H9 (cell line): ENCODE data around the gene RLBP1. TPM values are rescaled to one million over a fixed set of nuclear protein-coding genes. Genes with fewer than 3 reads are reported as not detected.

Experiments
- DNase-seq: peaks from one replicate; pipeline ENCODE4 v3.0.0-alpha.2; 2017
- H2AFZ ChIP-seq: one replicate; pipeline ENCODE4 v1.6.1; 2013; ENCODE audit warnings: mild to moderate bottlenecking, low read length, control low read depth, moderate library complexity
- H2AK5ac ChIP-seq: 2 replicates; pipeline ENCODE4 v1.6.1; 2013; ENCODE audit warnings: low read length, control low read depth, mixed read lengths; ENCODE audit not compliant: insufficient read length
- H2BK120ac ChIP-seq: one replicate; pipeline ENCODE4 v1.6.1; 2013; ENCODE audit warnings: low read depth, mild to moderate bottlenecking, low read length, control low read depth, inconsistent platforms; ENCODE audit not compliant: poor library complexity, severe bottlenecking
- H2BK12ac ChIP-seq: 2 replicates; pipeline ENCODE4 v1.6.1; 2013; ENCODE audit warnings: low read length, control low read depth, mixed read lengths, low read depth; ENCODE audit not compliant: insufficient read length
- H2BK15ac ChIP-seq: 2 replicates; pipeline ENCODE4 v1.6.1; 2013; ENCODE audit warnings: low read depth, low read length, control low read depth
- H2BK20ac ChIP-seq: one replicate; pipeline ENCODE4 v1.6.1; 2013; ENCODE audit warnings: low read depth, mild to moderate bottlenecking, low read length, control low read depth, inconsistent platforms; ENCODE audit not compliant: poor library complexity, severe bottlenecking
- H2BK5ac ChIP-seq: 2 replicates; pipeline ENCODE4 v1.6.1; 2013; ENCODE audit warnings: low read length, control low read depth, mixed read lengths; ENCODE audit not compliant: insufficient read length
- H3K14ac ChIP-seq: 2 replicates; pipeline ENCODE4 v1.6.1; 2013; ENCODE audit warnings: low read length, control low read depth; ENCODE audit not compliant: insufficient read depth
- H3K18ac ChIP-seq: 2 replicates; pipeline ENCODE4 v1.6.1; 2013; ENCODE audit warnings: low read depth, mild to moderate bottlenecking, mixed read lengths, low read length, control low read depth; ENCODE audit not compliant: insufficient read length
- H3K23ac ChIP-seq: 2 replicates; pipeline ENCODE4 v1.6.1; 2013; ENCODE audit warnings: low read length, control low read depth, mixed read lengths, low read depth; ENCODE audit not compliant: insufficient read length
- H3K23me2 ChIP-seq: 2 replicates; pipeline ENCODE4 v1.6.1; 2013; ENCODE audit warnings: low read depth, mild to moderate bottlenecking, mixed read lengths, low read length, control low read depth; ENCODE audit not compliant: insufficient read length, poor library complexity, severe bottlenecking
- H3K27ac ChIP-seq: 2 replicates; pipeline ENCODE4 v1.5.1; 2013; ENCODE audit warnings: low read length, control low read depth, mixed read lengths, low read depth; ENCODE audit not compliant: insufficient read length
- H3K27me3 ChIP-seq: 2 replicates; pipeline ENCODE4 v1.6.1; 2013; ENCODE audit warnings: low read length, control low read depth, inconsistent platforms; ENCODE audit not compliant: insufficient read depth
- H3K4ac ChIP-seq: 2 replicates; pipeline ENCODE4 v1.6.1; 2013; ENCODE audit warnings: low read depth, mild to moderate bottlenecking, control low read depth, inconsistent platforms, low read length, moderate library complexity
- H3K4me1 ChIP-seq: 2 replicates; pipeline ENCODE4 v1.6.1; 2013; ENCODE audit warnings: low read length, control low read depth, inconsistent platforms; ENCODE audit not compliant: insufficient read depth
- H3K4me2 ChIP-seq: 2 replicates; pipeline ENCODE4 v1.6.1; 2013; ENCODE audit warnings: low read length, control low read depth, mixed read lengths; ENCODE audit not compliant: insufficient read length, insufficient read depth
- H3K56ac ChIP-seq: 2 replicates; pipeline ENCODE4 v1.6.1; 2013; ENCODE audit warnings: low read depth, mild to moderate bottlenecking, mixed read lengths, low read length, control low read depth; ENCODE audit not compliant: insufficient read length
- H3K79me1 ChIP-seq: 2 replicates; pipeline ENCODE4 v1.6.1; 2013; ENCODE audit warnings: low read depth, mild to moderate bottlenecking, moderate library complexity, low read length, control low read depth, inconsistent platforms; ENCODE audit not compliant: insufficient read depth, poor library complexity, severe bottlenecking
- H3K79me2 ChIP-seq: 2 replicates; pipeline ENCODE4 v1.6.1; 2013; ENCODE audit warnings: low read length, control low read depth, inconsistent platforms; ENCODE audit not compliant: insufficient read depth
- H3K9ac ChIP-seq: 2 replicates; pipeline ENCODE4 v1.6.1; 2013; ENCODE audit warnings: low read length, control low read depth, mixed read lengths; ENCODE audit not compliant: insufficient read length; ENCODE audit errors: extremely low read depth
- H3K9me3 ChIP-seq: one replicate; pipeline ENCODE4 v1.6.1; 2013; ENCODE audit warnings: low read depth, low read length, inconsistent platforms; ENCODE audit not compliant: control insufficient read depth
- H3T11ph ChIP-seq: one replicate; pipeline ENCODE4 v1.6.1; 2013; ENCODE audit warnings: mild to moderate bottlenecking, low read length, control low read depth, inconsistent platforms
- H4K20me1 ChIP-seq: one replicate; pipeline ENCODE4 v1.6.1; 2013; ENCODE audit not compliant: control insufficient read depth, insufficient read length, insufficient read depth
- H4K5ac ChIP-seq: 2 replicates; pipeline ENCODE4 v1.6.1; 2013; ENCODE audit warnings: low read depth, mild to moderate bottlenecking, mixed read lengths, low read length, control low read depth; ENCODE audit not compliant: insufficient read length
- H4K8ac ChIP-seq: replicated peaks from 2 replicates; pipeline ENCODE4 v1.6.1; 2013; ENCODE audit warnings: low read length, control low read depth, mixed read lengths, low read depth; ENCODE audit not compliant: insufficient read length
- H4K91ac ChIP-seq: 2 replicates; pipeline ENCODE4 v1.6.1; 2013; ENCODE audit warnings: low read depth, mild to moderate bottlenecking, moderate library complexity, mixed read lengths, low read length, control low read depth; ENCODE audit not compliant: insufficient read length
- H3K27ac Mint-ChIP-seq, 3 experiments: 2 replicates in 2 of 3; 3 replicates in 1 of 3; pipeline ENCODE4 v1.8.0; 2020 to 2021; ENCODE audit warnings: mixed read lengths in 3 of 3, mild to moderate bottlenecking in 1 of 3, moderate library complexity in 1 of 3
- H3K27me3 Mint-ChIP-seq: 2 replicates; pipeline ENCODE4 v1.8.0; 2021; ENCODE audit warnings: low read depth, mild to moderate bottlenecking, moderate library complexity, mixed read lengths
- H3K36me3 Mint-ChIP-seq, 3 experiments: 2 replicates in 2 of 3; 3 replicates in 1 of 3; pipeline ENCODE4 v1.8.0; 2020 to 2021; ENCODE audit warnings: low read depth in 3 of 3, mixed read lengths in 3 of 3; ENCODE audit not compliant: insufficient read depth in 1 of 3
- H3K4me1 Mint-ChIP-seq, 2 experiments: 2 replicates each; pipeline ENCODE4 v1.8.0; 2020; ENCODE audit warnings: mixed read lengths in 2 of 2
- H3K4me3 Mint-ChIP-seq, 2 experiments: 2 replicates in 1 of 2; 3 replicates in 1 of 2; pipeline ENCODE4 v1.8.0; 2020 to 2021; ENCODE audit warnings: mild to moderate bottlenecking in 2 of 2, mixed read lengths in 2 of 2, moderate library complexity in 1 of 2
- H3K9me3 Mint-ChIP-seq, 2 experiments: 2 replicates in 1 of 2; 3 replicates in 1 of 2; pipeline ENCODE4 v1.8.0; 2020; ENCODE audit warnings: mild to moderate bottlenecking in 2 of 2, mixed read lengths in 2 of 2, moderate library complexity in 1 of 2
- CTCF ChIP-seq: fragments of 200-600 bp; sonication (generic); conservative IDR thresholded peaks from 3 replicates; pipeline ENCODE4 v1.8.0; 2021; ENCODE audit warnings: antibody characterized with exemption, mild to moderate bottlenecking
- WGBS: extraction: QIAGEN DNeasy Blood & Tissue Kit; methylation state at CpG from one replicate; pipeline ENCODE4 v1.1.7; 2013; ENCODE audit warnings: missing lambda C conversion rate, low lambda C conversion rate, mixed read lengths; ENCODE audit not compliant: insufficient read length; ENCODE audit errors: extremely low coverage; 5-methylcytosine and 5-hydroxymethylcytosine counted together
- total RNA-seq: library from RNA; stranded (reverse); gene quantifications from 2 replicates; pipeline ENCODE4 v1.2.1, GENCODE V29; 2021

Gene RLBP1
- total RNA-seq, 1 experiment from 2014 or later, result not detected

- Histone ChIP-seq H4K91ac (no peak overlapping the region), H2BK5ac (no peak overlapping the region), H2AFZ (no peak overlapping the region), H3K4me1 (no peaks in the 10 kb centered on the region), H3K27me3 (no peaks in the 10 kb centered on the region), H2BK120ac (no peak overlapping the region), H2AK5ac (no peak overlapping the region), H3K4me2 (no peak overlapping the region), H3T11ph (no peak overlapping the region), H3K27ac (no peak overlapping the region), H2BK12ac (no peak overlapping the region), H2BK20ac (no peak overlapping the region), H3K23ac (no peak overlapping the region), H4K20me1 (no peaks in the 10 kb centered on the region), H4K8ac (no peak overlapping the region), H3K79me2 (no peaks in the 10 kb centered on the region), H3K4ac (no peak overlapping the region), H3K23me2 (no peaks in the 10 kb centered on the region), H3K79me1 (no peaks in the 10 kb centered on the region), H3K56ac (no peak overlapping the region), H4K5ac (no peak overlapping the region), H3K9ac (no peak overlapping the region), H3K9me3 (no peaks in the 10 kb centered on the region), H2BK15ac (no peak overlapping the region), H3K14ac (no peak overlapping the region), H3K18ac (no peak overlapping the region)
- Mint-ChIP-seq H3K9me3 (no peaks in the 10 kb centered on the region), H3K36me3 (peaks cover 0 to 25% (median 8%) of the 10 kb centered on the region in 3 experiments; a peak in 4 of 7 replicates), H3K4me3 (no peak overlapping the region), H3K27ac (no peak overlapping the region), H3K27me3 (no peaks in the 10 kb centered on the region), H3K4me1 (no peaks in the 10 kb centered on the region)
- no peak for TF ChIP-seq CTCF
- no peak for DNase-seq
- no CpG with 5 or more reads among the region's 8 CpGs for WGBS
These were observed 33.3 kb downstream of the RLBP1 start for GRCh38 chr15:89187986-89188514.
